Liver (tissue), 9 donors: Measurements from ENCODE around the gene BTN2A1. TPM values are rescaled to one million over a fixed set of nuclear protein-coding genes. Genes with fewer than 3 reads are reported as not detected.

Experiments
- DNase-seq: peaks from one replicate; pipeline ENCODE4 v3.0.0-alpha.2; 2017; ENCODE audit warnings: low spot score
- H3K27ac ChIP-seq, 2 donors: one replicate each; pipeline ENCODE4 v1.7.0; 2013; ENCODE audit warnings: inconsistent platforms in 2 of 2, low read length in 2 of 2, control low read depth in 1 of 2, low read depth in 1 of 2, mild to moderate bottlenecking in 1 of 2
- H3K27me3 ChIP-seq, 4 donors: one replicate each; pipeline versions ENCODE4 v1.6.1 to v1.7.0; 2013; ENCODE audit warnings: low read length in 3 of 4, inconsistent platforms in 1 of 4, mild to moderate bottlenecking in 1 of 4, moderate library complexity in 1 of 4; ENCODE audit not compliant: control insufficient read depth in 4 of 4, insufficient read depth in 4 of 4
- H3K36me3 ChIP-seq, 4 donors: one replicate each; pipeline versions ENCODE4 v1.6.1 to v1.7.0; 2013; ENCODE audit warnings: low read length in 3 of 4, mild to moderate bottlenecking in 3 of 4, low read depth in 1 of 4, moderate library complexity in 1 of 4; ENCODE audit not compliant: control insufficient read depth in 4 of 4, insufficient read depth in 3 of 4
- H3K4me1 ChIP-seq, 4 donors: one replicate each; pipeline versions ENCODE4 v1.6.1 to v1.7.0; 2013; ENCODE audit warnings: low read length in 3 of 4, mild to moderate bottlenecking in 3 of 4, moderate library complexity in 1 of 4; ENCODE audit not compliant: control insufficient read depth in 4 of 4, insufficient read depth in 4 of 4
- H3K4me3 ChIP-seq, 3 donors: one replicate each; pipeline versions ENCODE4 v1.6.1 to v1.7.0; 2013; ENCODE audit warnings: low read length in 3 of 3, control low read depth in 1 of 3, low read depth in 1 of 3, mild to moderate bottlenecking in 1 of 3
- H3K9ac ChIP-seq, 2 donors: one replicate each; pipeline ENCODE4 v1.7.0; 2013; ENCODE audit warnings: low read length in 2 of 2, mild to moderate bottlenecking in 2 of 2, moderate library complexity in 2 of 2, control low read depth in 1 of 2, low read depth in 1 of 2
- H3K9me3 ChIP-seq, 4 donors: one replicate each; pipeline versions ENCODE4 v1.6.1 to v1.7.0; 2013; ENCODE audit warnings: low read length in 3 of 4; ENCODE audit not compliant: control insufficient read depth in 4 of 4
- ATF3 ChIP-seq: IDR thresholded peaks from 2 replicates; pipeline ENCODE4 v1.6.1; 2016; ENCODE audit warnings: antibody characterized with exemption
- FOXA1 ChIP-seq: IDR thresholded peaks from 2 replicates; pipeline ENCODE4 v1.6.1; 2016; ENCODE audit warnings: antibody characterized with exemption
- GABPA ChIP-seq, 2 donors: IDR thresholded peaks in 1 of 2; conservative IDR thresholded peaks in 1 of 2; 2 replicates each; pipeline ENCODE4 v1.6.1; 2016; ENCODE audit warnings: antibody characterized with exemption in 2 of 2, mild to moderate bottlenecking in 1 of 2, moderate library complexity in 1 of 2
- HNF4G ChIP-seq: IDR thresholded peaks from 2 replicates; pipeline ENCODE4 v1.6.1; 2016; ENCODE audit warnings: antibody characterized with exemption
- JUND ChIP-seq, 2 donors: IDR thresholded peaks; 2 replicates each; pipeline ENCODE4 v1.6.1; 2016; ENCODE audit warnings: antibody characterized with exemption in 2 of 2
- MAX ChIP-seq: IDR thresholded peaks from 2 replicates; pipeline ENCODE4 v1.6.1; 2016; ENCODE audit warnings: antibody characterized with exemption
- RAD21 ChIP-seq, 2 donors: IDR thresholded peaks; 2 replicates each; pipeline ENCODE4 v1.6.1; 2016; ENCODE audit warnings: antibody characterized with exemption in 2 of 2, mild to moderate bottlenecking in 2 of 2
- REST ChIP-seq: IDR thresholded peaks from 2 replicates; pipeline ENCODE4 v1.6.1; 2016; ENCODE audit warnings: antibody characterized with exemption, mild to moderate bottlenecking
- RXRA ChIP-seq, 2 donors: IDR thresholded peaks; 2 replicates each; pipeline ENCODE4 v1.6.1; 2017 to 2018; ENCODE audit warnings: antibody characterized with exemption in 2 of 2, mild to moderate bottlenecking in 1 of 2
- TAF1 ChIP-seq: conservative IDR thresholded peaks from 2 replicates; pipeline ENCODE4 v1.6.1; 2016; ENCODE audit warnings: antibody characterized with exemption, mild to moderate bottlenecking
- YY1 ChIP-seq: IDR thresholded peaks from 2 replicates; pipeline ENCODE4 v1.6.1; 2016; ENCODE audit warnings: antibody characterized with exemption, mild to moderate bottlenecking
- WGBS: extraction: QIAGEN DNeasy Blood & Tissue Kit; methylation state at CpG from one replicate; pipeline ENCODE4 v1.1.7; 2013; 5-methylcytosine and 5-hydroxymethylcytosine counted together
- polyA plus RNA-seq, 2 donors: library from polyadenylated mRNA; stranded (reverse) in 1 of 2; unstranded in 1 of 2; fragments of 200-250 nt in 1 of 2; fragments of >200 nt in 1 of 2; fragmentation: Nextera tagmentation in 1 of 2; extraction: Ambion mirVana in 1 of 2; gene quantifications; one replicate each; pipeline versions ENCODE4 v1.2.1 to v1.2.3, GENCODE V29; 2013 to 2015
- total RNA-seq, 2 donors: library from RNA; depleted of rRNA; stranded (reverse); fragments of >200 nt; gene quantifications; one replicate each; pipeline ENCODE4 v1.2.3, GENCODE V29; 2014
- donor health status: healthy.
- donor health status: healthy.
- donor health status: healthy.
- donor health status: healthy.
- donor health status: healthy.

Gene BTN2A1
- total RNA-seq, result 1 to 10 TPM; 4.8 to 5.5 TPM
- 1 to 10 TPM; 2.7 to 5.9 TPM for polyA plus RNA-seq

GRCh38 chr6:26457806-26458688 lies at the start of gene BTN2A1:
BTN2A1 (plus strand) TSS chr6:26457955; CDS start chr6:26458637, 682 bp downstream.
- Histone ChIP-seq H3K9me3 (no peaks in the 10 kb centered on the region), H3K27ac (peak within 1 kb of the TSS; percentile 80 to 96), H3K4me1 (peaks cover 0 to 19% (median 13%) of the 10 kb centered on the region in 4 donors), H3K9ac (peak within 1 kb of the TSS; percentile 79 to 98), H3K36me3 (peaks cover 0 to 15% (median 8%) of the 10 kb centered on the region in 4 donors), H3K27me3 (no peaks in the 10 kb centered on the region), H3K4me3 (peak within 1 kb of the TSS; percentile 86 to 97 (median 89))
- peak; percentile 64 for DNase-seq
- under 1% methylated on average over 31 of the region's 31 CpGs for WGBS
- no peak for TF ChIP-seq GABPA (IDR thresholded peaks at IDR 0.05 in 1 of 2, conservative IDR thresholded peaks at IDR 0.05 in 1 of 2)
- no peak for TF ChIP-seq ATF3
- no peak for TF ChIP-seq RXRA (IDR thresholded peaks at IDR 0.05)
- no peak for TF ChIP-seq FOXA1
- TF ChIP-seq YY1, result peak; percentile 97
- TF ChIP-seq TAF1, result peak; percentile 51
- TF ChIP-seq RAD21 (IDR thresholded peaks at IDR 0.05), result peak in 1 of 2 donors; percentile 20
- peak; percentile 8 for TF ChIP-seq REST
- no peak for TF ChIP-seq HNF4G

- Histone ChIP-seq H3K4me1 (peaks cover 0 to 3% (median 0%) of the 10 kb centered on the region in 4 donors), H3K4me3 (no peak overlapping the region), H3K9me3 (no peaks in the 10 kb centered on the region), H3K27me3 (no peaks in the 10 kb centered on the region), H3K36me3 (peaks cover 10 to 61% (median 35%) of the 10 kb centered on the region in 4 donors), H3K9ac (no peak overlapping the region), H3K27ac (no peak overlapping the region)
- DNase-seq, result no peak
- TF ChIP-seq ATF3, result no peak
- TF ChIP-seq JUND (IDR thresholded peaks at IDR 0.05), result no peak
- no peak for TF ChIP-seq MAX
- 96% methylated on average over 10 of the region's 10 CpGs for WGBS
These were observed 48.7 kb upstream of the BTN2A1 start for GRCh38 chr6:26408828-26409730.
